Activated naive CD4-positive, alpha-beta T cell treated with anti-CD3 and anti-CD28 coated beads for 36 hours (primary cell): ENCODE results near the gene COBLL1. TPM values are rescaled to one million over a fixed set of nuclear protein-coding genes. Genes with fewer than 3 reads are reported as not detected.
"Not testable (repeated sequence)": the region's sequence is repeated elsewhere in the genome, so short reads cannot be mapped to it uniquely, and the experiment has no call there.

Source experiments
- CTCF ChIA-PET: fragments of 350-600 bp; sonication (Branson Sonifier 250); formaldehyde crosslinking; loops from one replicate; lab custom pipeline; 2021; ENCODE audit warnings: antibody characterized with exemption; lab: Charles Lee
- DNase-seq: peaks from one replicate; pipeline ENCODE4 v3.0.0-alpha.2; 2020
- H3K27ac Mint-ChIP-seq: one replicate; pipeline ENCODE4 v1.8.0; 2021; ENCODE audit warnings: mild to moderate bottlenecking, mixed read lengths
- H3K27me3 Mint-ChIP-seq: one replicate; pipeline ENCODE4 v1.8.0; 2021; ENCODE audit warnings: low read depth, mixed read lengths
- H3K36me3 Mint-ChIP-seq: one replicate; pipeline ENCODE4 v1.8.0; 2021; ENCODE audit warnings: low read depth, mixed read lengths
- H3K4me1 Mint-ChIP-seq: one replicate; pipeline ENCODE4 v1.8.0; 2021; ENCODE audit warnings: low read depth, mixed read lengths
- H3K4me3 Mint-ChIP-seq: one replicate; pipeline ENCODE4 v1.8.0; 2021; ENCODE audit warnings: mild to moderate bottlenecking, moderate library complexity, mixed read lengths
- H3K9me3 Mint-ChIP-seq: one replicate; pipeline ENCODE4 v1.8.0; 2021; ENCODE audit warnings: mixed read lengths
- intact Hi-C: fragments of 100-400 bp; cut with micrococcal nuclease; formaldehyde crosslinking; loops from one replicate; pipeline ENCODE4 v1.15.1; 2023
- total RNA-seq, 2 experiments: library from RNA; stranded (reverse); gene quantifications; one replicate each; pipeline ENCODE4 v1.2.3, GENCODE V29; 2021

Gene COBLL1
- total RNA-seq, 2 experiments from 2014 or later = not detected

GRCh38 chr2:164766954-164767320, 74.7 kb downstream of the COBLL1 start:
- intact Hi-C loops = no loop called here
- Mint-ChIP-seq H3K4me1 (peaks cover 2% of the 10 kb centered on the region), H3K9me3 (no peaks in the 10 kb centered on the region), H3K27me3 (no peaks in the 10 kb centered on the region), H3K27ac (no peak overlapping the region), H3K36me3 (no peaks in the 10 kb centered on the region), H3K4me3 (no peak overlapping the region)
- CTCF ChIA-PET = no interaction called here
- no peak for DNase-seq

GRCh38 chr2:164766216-164766953, 75.2 kb downstream of the COBLL1 start:
- Mint-ChIP-seq H3K4me1 (peaks cover 5% of the 10 kb centered on the region), H3K27me3 (no peaks in the 10 kb centered on the region), H3K36me3 (no peaks in the 10 kb centered on the region), H3K4me3 (no peak overlapping the region), H3K27ac (no peak overlapping the region), H3K9me3 (no peaks in the 10 kb centered on the region)
- intact Hi-C loops = no loop called here
- no peak for DNase-seq
- CTCF ChIA-PET = no interaction called here

GRCh38 chr2:164764996-164765395, 76.6 kb downstream of the COBLL1 start:
- intact Hi-C loops = loop anchor here (5.0 kb wide), 1 partner anchor 77 kb away; the partner anchor contains the start of gene COBLL1
- no peak for DNase-seq
- H3K4me3 Mint-ChIP-seq = no peak overlapping the region
- H3K27ac Mint-ChIP-seq = no peak overlapping the region
- peaks cover 5% of the 10 kb centered on the region for H3K4me1 Mint-ChIP-seq
- no peaks in the 10 kb centered on the region for H3K9me3 Mint-ChIP-seq
- H3K27me3 Mint-ChIP-seq = no peaks in the 10 kb centered on the region
- CTCF ChIA-PET = no interaction called here
- no peaks in the 10 kb centered on the region for H3K36me3 Mint-ChIP-seq

GRCh38 chr2:164764474-164764873, 77.1 kb downstream of the COBLL1 start:
- Mint-ChIP-seq H3K36me3 (no peaks in the 10 kb centered on the region), H3K9me3 (no peaks in the 10 kb centered on the region), H3K27ac (no peak overlapping the region), H3K4me1 (peaks cover 5% of the 10 kb centered on the region), H3K27me3 (no peaks in the 10 kb centered on the region), H3K4me3 (no peak overlapping the region)
- no peak for DNase-seq
- intact Hi-C loops = loop anchor here (5.0 kb wide), 1 partner anchor 78 kb away; the partner anchor contains the start of gene COBLL1
- CTCF ChIA-PET = no interaction called here

- H3K27ac Mint-ChIP-seq = no peak overlapping the region
- H3K4me1 Mint-ChIP-seq = peaks cover 5% of the 10 kb centered on the region
- no peaks in the 10 kb centered on the region for H3K27me3 Mint-ChIP-seq
- intact Hi-C loops = loop anchor here (5.0 kb wide), 1 partner anchor 79 kb away; the partner anchor contains the start of gene COBLL1
- DNase-seq = no peak
- no peak overlapping the region for H3K4me3 Mint-ChIP-seq
- H3K9me3 Mint-ChIP-seq = no peaks in the 10 kb centered on the region
- no peaks in the 10 kb centered on the region for H3K36me3 Mint-ChIP-seq
- CTCF ChIA-PET = interaction anchor here (0.6 kb wide), 1 partner anchor 79 kb away, joined by 3 read pairs; no protein-coding TSS in a partner anchor
These were observed 78.2 kb downstream of the COBLL1 start for GRCh38 chr2:164763431-164763830.

- Mint-ChIP-seq H3K27me3 (no peaks in the 10 kb centered on the region), H3K9me3 (no peaks in the 10 kb centered on the region), H3K4me1 (peaks cover 5% of the 10 kb centered on the region), H3K4me3 (no peak overlapping the region), H3K27ac (no peak overlapping the region), H3K36me3 (no peaks in the 10 kb centered on the region)
- DNase-seq = no peak
- intact Hi-C loops = loop anchor here (1.0 to 5.0 kb wide), 3 partner anchors 22 to 148 kb away; partner anchors contain the start of gene COBLL1
- CTCF ChIA-PET = no interaction called here
These were observed 79.7 kb downstream of the COBLL1 start for GRCh38 chr2:164761737-164762460.

GRCh38 chr2:164761201-164761600, 80.4 kb downstream of the COBLL1 start:
- H3K27ac Mint-ChIP-seq, H3K4me1 Mint-ChIP-seq, H3K9me3 Mint-ChIP-seq, H3K4me3 Mint-ChIP-seq, H3K27me3 Mint-ChIP-seq, CTCF ChIA-PET, H3K36me3 Mint-ChIP-seq: not testable (repeated sequence)
- intact Hi-C loops = loop anchor here (1.0 to 5.0 kb wide), 3 partner anchors 21 to 149 kb away; partner anchors contain the start of gene COBLL1
- DNase-seq = peak; percentile 41

- Mint-ChIP-seq H3K4me1 (peaks cover 5% of the 10 kb centered on the region), H3K27me3 (no peaks in the 10 kb centered on the region), H3K4me3 (no peak overlapping the region), H3K27ac (no peak overlapping the region), H3K36me3 (no peaks in the 10 kb centered on the region), H3K9me3 (no peaks in the 10 kb centered on the region)
- DNase-seq = no peak
- CTCF ChIA-PET = no interaction called here
- intact Hi-C loops = loop anchor here (5.0 kb wide), 1 partner anchor 82 kb away; the partner anchor contains the start of gene COBLL1
These were observed 81.4 kb downstream of the COBLL1 start for GRCh38 chr2:164760179-164760578.

GRCh38 chr2:164757934-164758695, 83.5 kb downstream of the COBLL1 start:
- Mint-ChIP-seq H3K27ac (no peak overlapping the region), H3K9me3 (no peaks in the 10 kb centered on the region), H3K36me3 (no peaks in the 10 kb centered on the region), H3K4me1 (peaks cover 5% of the 10 kb centered on the region), H3K27me3 (no peaks in the 10 kb centered on the region), H3K4me3 (no peak overlapping the region)
- CTCF ChIA-PET = no interaction called here
- intact Hi-C loops = no loop called here
- DNase-seq = no peak

GRCh38 chr2:164756773-164757172, 84.8 kb downstream of the COBLL1 start:
- intact Hi-C loops = no loop called here
- no peak for DNase-seq
- no peaks in the 10 kb centered on the region for H3K9me3 Mint-ChIP-seq
- CTCF ChIA-PET = no interaction called here
- H3K27me3 Mint-ChIP-seq = no peaks in the 10 kb centered on the region
- H3K36me3 Mint-ChIP-seq = no peaks in the 10 kb centered on the region
- peaks cover 2% of the 10 kb centered on the region for H3K4me1 Mint-ChIP-seq
- no peak overlapping the region for H3K27ac Mint-ChIP-seq
- no peak overlapping the region for H3K4me3 Mint-ChIP-seq

GRCh38 chr2:164755952-164756351, 85.7 kb downstream of the COBLL1 start:
- Mint-ChIP-seq H3K27ac (no peak overlapping the region), H3K4me1 (no peaks in the 10 kb centered on the region), H3K36me3 (no peaks in the 10 kb centered on the region), H3K4me3 (no peak overlapping the region), H3K9me3 (no peaks in the 10 kb centered on the region), H3K27me3 (no peaks in the 10 kb centered on the region)
- CTCF ChIA-PET = no interaction called here
- DNase-seq = no peak
- intact Hi-C loops = no loop called here
